H1 (cell line): ENCODE data around the gene MAPK8IP2. TPM values are rescaled to one million over a fixed set of nuclear protein-coding genes. Genes with fewer than 3 reads are reported as not detected.

Experiments used
- ASH2L ChIP-seq: fragments of 200-600, 300-600 bp; sonication (generic); IDR thresholded peaks from one replicate; pipeline ENCODE4 v1.7.1; 2017; ENCODE audit warnings: low read length
- ATF2 ChIP-seq: IDR thresholded peaks from 2 replicates; pipeline ENCODE4 v1.6.1; 2012; ENCODE audit warnings: low read length, inconsistent platforms
- ATF3 ChIP-seq: IDR thresholded peaks from 2 replicates; pipeline ENCODE4 v1.6.1; 2011; ENCODE audit warnings: low read depth, mild to moderate bottlenecking, low read length; ENCODE audit not compliant: insufficient read depth
- E2F6 ChIP-seq: IDR thresholded peaks from 2 replicates; pipeline ENCODE4 v1.6.1; 2012; ENCODE audit warnings: inconsistent platforms
- EGR1 ChIP-seq: IDR thresholded peaks from 2 replicates; pipeline ENCODE4 v1.6.1; 2011; ENCODE audit warnings: low read depth, low read length, borderline replicate concordance
- EZH2 ChIP-seq: fragments of 200-600 bp; sonication (generic); IDR thresholded peaks from 2 replicates; pipeline ENCODE4 v1.7.1; 2012; ENCODE audit warnings: low read depth, mild to moderate bottlenecking, moderate library complexity, low read length, inconsistent platforms; ENCODE audit not compliant: severe bottlenecking
- GABPA ChIP-seq: IDR thresholded peaks from 2 replicates; pipeline ENCODE4 v1.6.1; 2011; ENCODE audit warnings: mild to moderate bottlenecking, low read length, moderate library complexity, borderline replicate concordance; ENCODE audit not compliant: insufficient read depth
- KDM4A ChIP-seq: IDR thresholded peaks from one replicate; pipeline ENCODE4 v1.7.1; 2012; ENCODE audit warnings: low read depth, mild to moderate bottlenecking, moderate library complexity, low read length, inconsistent platforms; ENCODE audit not compliant: severe bottlenecking
- NRF1 ChIP-seq: IDR thresholded peaks from 2 replicates; pipeline ENCODE4 v1.6.1; 2011; ENCODE audit warnings: mild to moderate bottlenecking, low read depth, low read length, improper control_type of control experiment
- POLR2A ChIP-seq, 2 experiments: IDR thresholded peaks; 1 replicate in 1 of 2; 2 replicates in 1 of 2; pipeline ENCODE4 v1.6.1; 2011; ENCODE audit warnings: low read depth in 2 of 2, low read length in 2 of 2, mild to moderate bottlenecking in 2 of 2; ENCODE audit errors: control extremely low read depth in 1 of 2
- RAD21 ChIP-seq, 2 experiments: IDR thresholded peaks in 1 of 2; conservative IDR thresholded peaks in 1 of 2; 2 replicates each; pipeline ENCODE4 v1.6.1; 2011; ENCODE audit warnings: low read depth in 2 of 2, low read length in 2 of 2, improper control_type of control experiment in 1 of 2, inconsistent platforms in 1 of 2, mild to moderate bottlenecking in 1 of 2, moderate library complexity in 1 of 2
- RNF2 ChIP-seq: fragments of 200-900, 300-1000 bp; sonication (generic); IDR thresholded peaks from 2 replicates; pipeline ENCODE4 v1.7.1; 2016; ENCODE audit warnings: borderline replicate concordance, low read depth, mild to moderate bottlenecking, antibody characterized with exemption, low read length; ENCODE audit not compliant: poor library complexity, severe bottlenecking; ENCODE audit errors: missing control alignments
- SIRT6 ChIP-seq: IDR thresholded peaks from one replicate; pipeline ENCODE4 v1.7.1; 2012; ENCODE audit warnings: low read length, inconsistent platforms
- SP1 ChIP-seq: IDR thresholded peaks from 2 replicates; pipeline ENCODE4 v1.6.1; 2011; ENCODE audit warnings: low read depth, low read length
- TAF1 ChIP-seq: IDR thresholded peaks from 2 replicates; pipeline ENCODE4 v1.6.1; 2011; ENCODE audit warnings: mild to moderate bottlenecking, low read depth, low read length
- TAF7 ChIP-seq: optimal IDR thresholded peaks from 2 replicates; pipeline ENCODE3; 2011; ENCODE audit warnings: low read depth, mild to moderate bottlenecking, inconsistent platforms, low read length, moderate library complexity, borderline replicate concordance
- YY1 ChIP-seq: IDR thresholded peaks from 2 replicates; pipeline ENCODE4 v1.6.1; 2011; ENCODE audit warnings: low read depth, mild to moderate bottlenecking, low read length
- polyA plus RNA-seq, 7 experiments: library from polyadenylated mRNA; depleted of rRNA in 3 of 7; stranded (reverse) in 5 of 7; unstranded in 2 of 7; fragments of >200 nt in 5 of 7; fragments of 200-250 nt in 2 of 7; gene quantifications; 1 replicate in 5 of 7; 2 replicates in 1 of 7; 4 replicates in 1 of 7; pipeline versions ENCODE4 v1.2.1 to v1.2.3, GENCODE V29; 2011 to 2013; ENCODE audit warnings: missing spikeins in 2 of 7, mixed read lengths in 2 of 7
- total RNA-seq: library from RNA; stranded (reverse); fragmentation: NEBNext Ultra II Directional; extraction: Animal tissue kit (Norgen Biotek cat#: 25700); gene quantifications from 2 replicates; pipeline ENCODE4 v1.2.1, GENCODE V29; 2021
- TF ChIP-seq, protein P1 (sequence below): IDR thresholded peaks from 2 replicates; pipeline ENCODE4 v1.6.1; 2012; ENCODE audit warnings: inconsistent platforms

Gene MAPK8IP2
- total and polyA plus RNA-seq, 2 of the 8 experiments (the other 6 are each of a cell fraction or from before 2014, with no cell fraction given), result 1.5 to 5.5 TPM

GRCh38 chr22:50582493-50583293 is 17.9 kb upstream of the MAPK8IP2 start, which contains the start of gene CHKB (continued):
- TF ChIP-seq, protein P1, sequence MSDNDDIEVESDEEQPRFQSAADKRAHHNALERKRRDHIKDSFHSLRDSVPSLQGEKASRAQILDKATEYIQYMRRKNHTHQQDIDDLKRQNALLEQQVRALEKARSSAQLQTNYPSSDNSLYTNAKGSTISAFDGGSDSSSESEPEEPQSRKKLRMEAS, result 0 out of 2 replicates have a peak, but pooled peaks have one; percentile 35
- peak; percentile 70 for TF ChIP-seq KDM4A
- peak; percentile 84 for TF ChIP-seq YY1
- TF ChIP-seq RAD21 (IDR thresholded peaks at IDR 0.05 in 1 of 2, conservative IDR thresholded peaks at IDR 0.05 in 1 of 2; ENCODE audit: low read depth in 2 of 2, low read length in 2 of 2), result no peak
- 0 out of 2 replicates have a peak, but pooled peaks have one; percentile 33 for TF ChIP-seq ATF3
- TF ChIP-seq TAF1, result peak; percentile 72
- TF ChIP-seq GABPA, result no peak
- TF ChIP-seq TAF7, result peak; percentile 24
- TF ChIP-seq NRF1, result peak; percentile 77
- TF ChIP-seq SP1, result peak; percentile 53; the same call in 1 of the 2 replicates
- TF ChIP-seq ASH2L, result peak; percentile 84
- TF ChIP-seq EZH2, result no peak
- TF ChIP-seq ATF2, result no peak
- TF ChIP-seq E2F6, result peak; percentile 20; the same call in 1 of the 2 replicates
- no peak for TF ChIP-seq EGR1
- TF ChIP-seq SIRT6, result no peak
- peak in 1 of 2 experiments; percentile 62; a peak in 1 of 3 replicates for TF ChIP-seq POLR2A (IDR thresholded peaks at IDR 0.05; ENCODE audit: control extremely low read depth in 1 of 2, low read depth in 2 of 2, low read length in 2 of 2)
- no peak for TF ChIP-seq RNF2
